Dedifferentiated amniotic fluid mesenchymal stem cell (primary cell): ENCODE data around the gene SYNGR3.
A peak's percentile ranks its signal among the peaks of the same experiment; 100 is the strongest.
"Not testable (repeated sequence)": the region's sequence is repeated elsewhere in the genome, so short reads cannot be mapped to it uniquely, and the experiment has no call there.

Experiments
- DNase-seq: peaks from one replicate; pipeline ENCODE4 v3.0.0-alpha.2; 2016; ENCODE audit errors: extremely low spot score

The SYNGR3 gene

DNA sequence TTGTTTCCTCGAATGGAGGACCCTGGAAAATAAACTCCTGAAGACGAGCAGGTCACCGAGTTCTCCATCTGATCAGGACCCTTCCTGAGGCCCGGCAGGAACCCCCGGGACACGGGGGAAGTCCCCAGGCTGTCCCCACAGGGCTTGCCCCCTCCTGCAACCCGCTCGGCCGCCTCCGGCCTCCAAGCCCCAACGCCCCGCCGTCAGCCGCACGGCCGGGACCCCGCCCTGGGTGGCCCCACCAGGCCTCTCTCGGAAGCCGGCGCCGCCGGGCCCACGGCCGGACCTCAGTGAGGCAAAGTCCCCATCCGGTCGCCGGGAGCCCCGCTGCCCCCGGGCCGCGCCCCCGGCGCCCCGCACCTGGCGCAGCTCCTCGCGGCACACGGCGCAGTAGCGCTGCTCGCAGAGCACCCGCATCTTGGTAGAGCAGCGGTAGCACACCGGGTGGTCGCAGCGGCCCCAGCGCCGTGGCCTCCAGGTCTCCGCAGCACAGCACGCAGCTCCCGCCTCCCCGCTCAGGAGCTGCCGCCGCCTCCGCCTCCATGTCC lies 19.5 kb downstream of the SYNGR3 start:
- no peak for DNase-seq

DNA sequence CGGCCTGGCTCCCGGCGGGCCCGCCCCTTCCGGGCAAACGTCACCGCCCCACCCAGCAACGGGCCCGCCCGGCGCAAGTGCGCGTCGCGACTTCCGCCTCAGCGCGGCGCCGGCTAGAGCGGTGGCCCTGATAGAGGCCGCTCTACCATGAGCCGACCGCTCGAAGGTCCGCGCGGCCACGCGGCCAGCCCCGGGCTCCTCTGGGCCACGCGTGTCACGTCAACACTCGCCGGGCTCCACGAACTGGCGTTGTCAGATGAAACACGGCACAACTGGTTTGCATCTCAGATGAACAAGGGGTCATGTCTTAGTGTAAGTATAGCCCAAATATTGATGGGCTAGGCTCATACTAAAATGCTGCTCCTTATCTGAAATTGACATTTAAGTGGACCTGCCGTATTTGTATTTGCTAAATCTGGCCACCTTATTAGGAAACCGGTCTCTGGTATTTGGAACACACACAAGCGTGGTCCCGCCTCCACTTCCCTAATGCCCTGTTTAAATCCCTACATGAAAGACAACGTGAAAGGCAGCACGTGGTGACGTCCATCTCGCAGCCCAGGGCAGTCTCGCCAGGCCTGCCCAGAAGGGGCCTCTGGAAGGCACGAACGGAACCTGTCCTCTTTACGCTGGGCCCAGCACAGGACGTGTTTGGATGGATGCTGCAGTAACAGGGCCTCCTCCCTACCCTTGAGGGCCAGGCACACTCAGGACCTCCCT lies 20.2 kb downstream of the SYNGR3 start, which contains the start of gene ZNF598:
Gene ZNF598, minus strand, starts transcription at position 31 of the 720 bp plus-strand sequence.
- peak; percentile 78 for DNase-seq

DNA sequence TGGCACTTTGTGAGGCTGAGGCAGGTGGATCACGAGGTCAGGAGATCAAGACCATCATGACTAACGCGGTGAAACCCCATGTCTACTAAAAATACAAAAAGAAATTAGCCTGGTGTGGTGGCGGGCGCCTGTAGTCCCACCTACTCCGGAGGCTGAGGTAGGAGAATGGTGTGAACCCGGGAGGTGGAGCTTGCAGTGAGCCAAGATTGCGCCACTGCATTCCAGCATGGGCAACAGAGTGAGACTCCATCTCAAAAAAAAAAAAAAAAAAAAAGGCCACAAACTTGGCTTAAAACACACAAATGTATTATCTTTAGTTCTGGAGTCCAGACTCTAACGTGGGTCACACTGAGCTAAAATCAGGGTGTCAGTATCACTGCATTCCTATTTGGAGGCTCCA lies 22.0 kb downstream of the SYNGR3 start:
- DNase-seq = not testable (repeated sequence)

DNA sequence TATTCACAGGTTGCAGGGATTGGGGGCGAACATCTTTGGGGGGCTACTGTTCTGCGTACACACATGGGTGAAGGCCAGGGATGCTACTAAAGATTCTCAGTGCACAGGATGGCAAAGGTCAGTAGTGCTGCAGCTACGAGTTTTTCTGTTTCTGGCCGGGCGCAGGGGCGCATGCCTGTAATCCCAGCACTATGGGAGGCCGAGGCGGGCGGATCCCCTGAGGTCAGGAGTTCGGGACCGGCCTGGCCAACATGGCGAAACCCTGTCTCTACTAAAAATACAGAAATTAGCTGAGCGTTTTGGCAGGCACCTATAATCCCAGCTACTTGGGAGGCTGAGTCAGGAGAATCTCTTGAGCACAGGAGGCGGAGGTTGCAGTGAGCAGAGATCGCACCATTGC lies 23.8 kb downstream of the SYNGR3 start:
- no peak for DNase-seq

DNA sequence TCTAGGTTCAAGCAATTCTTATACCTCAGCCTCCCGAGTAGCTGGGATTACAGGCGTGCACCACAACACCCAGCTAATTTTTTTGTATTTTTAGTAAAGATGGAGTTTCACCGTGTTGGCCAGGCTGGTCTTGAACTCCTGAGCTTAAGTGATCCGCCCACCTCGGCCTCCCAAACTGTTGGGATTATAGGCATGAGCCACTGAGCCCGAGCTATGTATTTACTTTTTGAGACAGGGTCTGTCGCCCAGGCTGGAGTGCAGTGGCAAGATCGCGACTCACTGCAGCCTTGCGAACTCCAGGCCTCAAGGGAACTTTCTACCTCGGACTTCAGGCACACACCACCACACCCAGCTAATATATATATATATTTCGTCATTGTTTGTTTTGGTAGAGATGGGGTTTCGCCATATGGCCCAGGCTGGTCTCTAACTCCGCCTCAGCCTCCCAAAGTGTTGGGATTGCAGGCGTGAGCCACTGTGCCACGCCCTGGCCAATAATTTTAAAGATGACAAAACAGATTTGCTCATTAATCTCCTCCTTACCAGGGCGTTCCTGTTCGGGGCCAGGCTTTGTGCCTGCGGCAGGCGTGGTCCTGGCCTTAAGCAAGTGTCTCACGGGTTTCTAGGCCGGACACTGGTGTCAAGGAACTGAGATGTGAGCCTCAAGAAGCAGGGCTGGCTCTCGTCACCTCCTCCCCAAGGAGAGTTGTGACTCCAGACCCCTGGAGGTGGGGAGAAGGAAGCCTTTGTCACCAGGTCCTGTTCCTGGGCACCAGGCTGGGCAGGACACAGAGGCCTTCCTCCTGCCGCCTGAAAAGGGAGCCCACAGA lies 25.6 kb downstream of the SYNGR3 start:
- no peak for DNase-seq

DNA sequence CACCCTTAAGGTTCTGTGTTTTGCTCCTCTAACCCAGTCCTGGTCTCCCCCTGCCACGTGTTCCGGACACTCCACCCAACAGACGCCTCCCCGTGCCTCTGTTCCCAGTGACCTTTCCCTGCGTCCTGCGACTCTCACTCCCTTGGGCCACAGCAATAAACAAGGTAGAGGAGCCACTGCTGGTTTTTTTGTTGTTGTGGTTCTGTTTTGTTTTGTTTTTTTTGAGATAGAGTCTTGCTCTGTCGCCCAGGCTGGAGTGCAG lies 26.1 kb downstream of the SYNGR3 start:
- no peak for DNase-seq

DNA sequence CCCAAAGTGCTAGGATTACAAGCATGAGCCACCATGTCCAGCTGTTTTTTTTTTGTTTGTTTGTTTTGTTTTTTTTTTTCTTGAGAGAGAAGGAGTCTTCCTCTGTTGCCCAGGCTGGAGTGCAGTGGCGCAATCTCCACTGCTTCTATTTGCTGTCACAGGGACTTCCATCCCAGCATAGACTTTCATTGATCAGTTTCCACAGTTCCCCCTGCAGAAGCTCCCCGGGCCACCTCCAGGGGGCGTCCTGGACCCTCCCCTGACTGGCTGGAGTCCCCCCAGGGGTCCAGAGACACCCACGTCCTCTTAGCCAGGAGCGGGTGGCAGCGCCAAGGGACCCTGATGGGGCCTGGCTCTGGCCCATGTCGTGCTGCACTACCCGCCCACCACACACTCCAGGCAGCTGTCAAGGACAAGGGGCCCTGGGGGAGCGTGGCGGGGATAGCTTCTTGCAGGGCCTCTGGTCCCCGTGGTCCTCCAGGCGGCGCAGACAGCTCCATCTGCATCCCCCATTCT lies 26.7 kb downstream of the SYNGR3 start:
- no peak for DNase-seq

DNA sequence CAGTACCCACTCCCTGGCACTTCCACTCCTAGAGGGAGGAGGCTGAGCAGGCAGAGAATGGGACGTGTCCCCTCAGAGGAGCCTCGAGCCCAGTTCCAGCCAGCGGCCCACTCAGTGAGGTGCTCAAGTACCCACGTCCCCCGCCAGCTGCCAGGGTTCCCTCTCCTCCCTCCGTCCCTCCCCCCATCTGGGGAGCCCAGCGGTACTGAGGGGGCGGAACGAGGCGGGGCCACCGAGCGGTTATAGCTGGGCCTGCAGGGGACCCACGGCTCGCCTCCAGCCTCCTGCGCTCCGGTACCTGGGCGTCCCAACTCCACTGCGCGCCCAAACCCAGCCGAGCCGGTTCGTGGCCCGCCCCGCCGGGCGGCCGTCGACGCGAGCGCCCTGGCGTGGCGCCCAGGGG lies 29.7 kb downstream of the SYNGR3 start, which contains the start of gene NPW:
Gene NPW, plus strand, starts transcription at position 268 of the 403 bp plus-strand sequence.
- no peak for DNase-seq

DNA sequence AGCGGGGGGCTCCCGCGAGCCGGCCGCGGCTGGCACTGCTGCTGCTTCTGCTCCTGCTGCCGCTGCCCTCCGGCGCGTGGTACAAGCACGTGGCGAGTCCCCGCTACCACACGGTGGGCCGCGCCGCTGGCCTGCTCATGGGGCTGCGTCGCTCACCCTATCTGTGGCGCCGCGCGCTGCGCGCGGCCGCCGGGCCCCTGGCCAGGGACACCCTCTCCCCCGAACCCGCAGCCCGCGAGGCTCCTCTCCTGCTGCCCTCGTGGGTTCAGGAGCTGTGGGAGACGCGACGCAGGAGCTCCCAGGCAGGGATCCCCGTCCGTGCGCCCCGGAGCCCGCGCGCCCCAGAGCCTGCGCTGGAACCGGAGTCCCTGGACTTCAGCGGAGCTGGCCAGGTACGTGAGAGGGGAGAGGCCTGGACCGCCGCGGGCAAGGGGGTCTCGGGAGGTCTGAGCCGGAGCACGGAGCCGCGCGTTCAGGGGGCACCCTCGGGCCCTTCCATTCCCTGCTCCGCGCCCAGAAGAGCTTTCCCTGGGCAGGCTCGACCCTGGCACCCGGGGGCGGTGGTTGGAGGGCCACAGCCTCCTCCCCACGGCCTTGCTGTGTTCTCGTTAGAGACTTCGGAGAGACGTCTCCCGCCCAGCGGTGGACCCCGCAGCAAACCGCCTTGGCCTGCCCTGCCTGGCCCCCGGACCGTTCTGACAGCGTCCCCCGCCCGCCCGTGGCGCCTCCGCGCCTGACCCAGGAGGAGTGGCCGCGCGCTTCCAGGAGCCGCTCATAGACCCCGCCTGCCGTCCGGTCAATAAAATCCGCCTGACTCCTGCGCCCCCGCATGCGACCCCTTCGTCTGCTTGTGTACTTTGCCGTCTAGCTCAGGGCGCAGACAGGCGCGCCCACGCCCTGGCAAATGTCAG lies 30.4 kb downstream of the SYNGR3 start:
- DNase-seq = no peak

DNA sequence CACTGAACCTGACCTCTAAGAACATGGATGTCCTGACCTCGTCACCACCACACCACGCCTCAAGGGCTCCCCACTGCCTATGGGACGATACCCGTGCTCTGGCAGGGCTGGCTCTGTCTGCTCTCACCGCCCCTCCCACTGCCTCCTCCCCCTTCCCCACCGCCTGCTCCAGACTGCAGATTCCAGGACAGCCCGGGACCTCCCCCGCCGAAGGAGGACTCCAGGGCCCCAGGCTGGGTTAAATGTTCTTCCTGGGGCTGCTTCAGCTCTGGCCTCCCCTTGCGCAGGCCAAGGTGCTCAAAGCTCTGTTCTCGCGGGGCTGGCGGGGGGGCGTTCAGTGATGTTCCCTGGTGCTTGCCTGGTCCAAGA lies 32.9 kb downstream of the SYNGR3 start:
- no peak for DNase-seq

DNA sequence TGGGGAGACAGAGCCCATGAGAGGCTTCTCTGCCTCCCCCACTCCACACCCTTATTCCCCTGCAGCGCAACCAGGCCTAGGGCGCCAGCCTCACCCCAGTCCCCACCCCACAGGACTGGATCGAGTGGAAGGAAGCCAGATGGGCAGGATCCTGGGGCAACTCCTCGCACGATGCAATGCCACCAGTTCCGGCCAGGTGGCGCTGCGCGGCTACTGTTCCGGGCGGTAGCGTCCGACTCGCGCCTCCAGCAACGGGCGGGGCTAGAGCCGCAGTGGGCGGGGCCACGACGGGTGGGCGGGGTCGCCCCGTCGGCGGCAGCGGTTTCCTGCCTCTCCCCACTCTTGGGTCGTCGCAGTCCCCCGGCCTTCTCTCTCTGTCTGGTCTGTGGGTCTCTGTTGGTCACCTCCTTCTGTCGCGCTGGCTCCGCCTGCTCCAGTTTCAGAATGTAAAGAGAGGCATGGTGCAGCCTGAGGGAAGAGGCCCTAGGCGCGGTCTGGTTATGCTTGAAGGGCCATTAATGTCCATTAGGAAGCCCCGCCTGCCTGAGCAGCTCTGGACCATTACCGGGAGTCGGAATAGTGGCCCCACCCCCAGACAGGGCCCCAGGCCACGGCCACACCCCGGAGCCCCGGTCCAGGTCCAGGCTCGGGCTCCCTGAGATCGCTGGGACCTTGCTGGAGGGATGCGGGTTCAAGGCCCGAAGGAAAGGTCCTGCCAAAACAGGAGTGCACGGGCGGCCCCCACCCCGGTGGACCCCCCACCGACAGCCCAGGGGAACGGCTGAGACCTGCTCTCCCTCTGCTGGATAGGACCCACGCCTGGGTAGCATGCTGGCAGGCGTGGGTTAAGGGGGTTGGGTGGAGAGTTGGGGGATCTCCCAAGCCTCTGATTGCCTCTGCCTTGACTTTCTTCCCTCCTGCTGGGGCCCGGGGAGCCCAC lies 33.6 kb downstream of the SYNGR3 start:
- peak; percentile 81 for DNase-seq

DNA sequence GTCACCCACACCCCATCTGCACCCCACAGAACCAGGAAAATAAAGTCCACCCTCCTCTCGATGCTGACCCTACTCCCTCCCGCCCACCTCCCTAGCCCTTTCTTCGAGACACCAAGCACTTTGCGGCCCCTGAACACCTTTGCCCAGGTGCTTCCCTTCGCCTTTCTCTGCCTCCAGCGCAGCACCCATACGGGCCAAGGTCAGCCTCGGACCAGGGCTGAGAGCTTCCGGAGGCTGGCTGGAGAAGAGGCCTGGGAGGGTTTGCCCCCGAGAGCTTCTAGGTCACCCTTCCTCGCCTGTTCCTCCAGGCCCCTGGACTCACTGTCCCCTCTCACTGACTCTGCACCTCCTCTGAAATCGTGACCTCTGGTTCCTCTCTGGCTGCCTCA lies 34.3 kb downstream of the SYNGR3 start:
- no peak for DNase-seq

DNA sequence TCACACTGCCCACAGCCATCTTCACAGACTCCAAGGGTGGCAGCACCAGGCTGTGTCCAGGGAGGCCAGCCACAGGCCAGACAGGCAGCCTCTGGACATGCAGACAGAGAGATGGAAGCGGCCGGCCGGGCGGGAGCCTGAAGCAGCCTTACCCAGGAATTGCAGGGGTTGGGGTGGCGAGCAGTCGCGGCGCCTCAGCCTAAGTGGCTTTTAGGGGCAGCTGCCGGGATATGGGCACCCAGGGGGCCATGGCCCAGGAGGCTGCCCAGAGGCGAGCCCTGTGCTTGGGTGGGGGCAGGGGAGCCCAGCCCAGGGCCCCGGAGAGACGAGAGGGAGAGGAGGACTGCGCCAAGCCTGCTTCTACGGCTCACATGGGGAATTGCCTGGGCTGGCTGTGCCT lies 35.5 kb downstream of the SYNGR3 start:
- DNase-seq = no peak

DNA sequence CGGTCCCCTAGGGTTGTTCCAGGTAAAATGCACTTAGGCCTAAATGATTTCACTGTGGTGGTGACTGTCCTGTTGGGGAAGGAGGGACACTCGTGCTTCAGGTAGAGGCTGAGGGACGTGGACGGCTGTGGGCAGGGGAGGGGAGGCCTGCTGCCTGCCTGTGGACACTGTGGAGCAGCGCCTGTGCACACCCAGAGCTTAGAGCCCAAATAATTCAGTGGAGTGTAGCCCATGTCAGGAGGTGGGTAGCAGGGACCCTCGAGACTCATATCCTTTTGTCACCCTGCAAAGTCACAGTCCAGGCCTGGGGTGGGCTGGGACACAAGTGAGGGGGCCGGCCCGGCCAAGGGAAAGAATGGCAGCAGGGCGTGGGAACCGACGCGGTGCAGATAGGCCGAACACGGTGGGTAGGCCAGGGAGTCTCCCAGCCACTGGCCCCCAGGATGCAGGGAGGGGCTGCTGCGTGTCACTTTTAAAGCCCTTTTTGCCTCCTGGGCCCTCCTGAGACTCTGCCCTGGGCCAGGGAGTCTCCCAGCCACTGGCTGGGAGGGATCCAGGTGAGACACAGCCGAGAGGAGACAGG lies 36.2 kb downstream of the SYNGR3 start:
- DNase-seq = no peak

DNA sequence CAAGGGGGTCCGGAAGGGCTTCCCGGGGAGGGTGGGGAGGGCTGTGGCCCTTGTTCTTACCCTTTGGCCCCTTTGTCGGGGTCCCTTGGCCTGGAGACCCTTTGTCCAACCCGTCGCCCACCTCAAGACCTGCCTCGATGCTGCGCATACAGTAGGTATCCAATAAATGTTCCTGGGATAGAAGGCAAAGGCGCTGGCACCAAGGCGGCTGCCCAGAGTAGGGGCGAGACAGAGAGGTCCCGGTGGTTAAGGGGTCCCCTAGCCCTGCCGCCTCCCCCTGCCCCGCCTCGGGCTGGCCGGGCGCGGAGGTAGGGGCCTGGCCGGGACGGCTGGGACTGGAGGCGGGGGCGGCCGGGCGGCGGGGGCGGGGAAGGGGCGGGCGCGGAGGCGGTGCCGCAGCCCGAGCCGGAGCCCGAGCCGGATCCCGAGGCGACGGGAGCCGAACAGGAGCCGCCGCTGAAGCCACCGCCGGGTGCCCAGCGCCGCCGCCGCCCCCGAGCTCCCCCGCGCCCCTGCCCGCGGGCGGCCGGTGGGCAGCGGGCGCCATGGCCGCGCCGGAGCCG lies 36.8 kb downstream of the SYNGR3 start, which contains the start of gene NHERF2:
Gene NHERF2, plus strand, starts transcription at position 442 of the 563 bp plus-strand sequence. Its CDS starts 104 bp downstream, at position 546.
- DNase-seq = no peak

DNA sequence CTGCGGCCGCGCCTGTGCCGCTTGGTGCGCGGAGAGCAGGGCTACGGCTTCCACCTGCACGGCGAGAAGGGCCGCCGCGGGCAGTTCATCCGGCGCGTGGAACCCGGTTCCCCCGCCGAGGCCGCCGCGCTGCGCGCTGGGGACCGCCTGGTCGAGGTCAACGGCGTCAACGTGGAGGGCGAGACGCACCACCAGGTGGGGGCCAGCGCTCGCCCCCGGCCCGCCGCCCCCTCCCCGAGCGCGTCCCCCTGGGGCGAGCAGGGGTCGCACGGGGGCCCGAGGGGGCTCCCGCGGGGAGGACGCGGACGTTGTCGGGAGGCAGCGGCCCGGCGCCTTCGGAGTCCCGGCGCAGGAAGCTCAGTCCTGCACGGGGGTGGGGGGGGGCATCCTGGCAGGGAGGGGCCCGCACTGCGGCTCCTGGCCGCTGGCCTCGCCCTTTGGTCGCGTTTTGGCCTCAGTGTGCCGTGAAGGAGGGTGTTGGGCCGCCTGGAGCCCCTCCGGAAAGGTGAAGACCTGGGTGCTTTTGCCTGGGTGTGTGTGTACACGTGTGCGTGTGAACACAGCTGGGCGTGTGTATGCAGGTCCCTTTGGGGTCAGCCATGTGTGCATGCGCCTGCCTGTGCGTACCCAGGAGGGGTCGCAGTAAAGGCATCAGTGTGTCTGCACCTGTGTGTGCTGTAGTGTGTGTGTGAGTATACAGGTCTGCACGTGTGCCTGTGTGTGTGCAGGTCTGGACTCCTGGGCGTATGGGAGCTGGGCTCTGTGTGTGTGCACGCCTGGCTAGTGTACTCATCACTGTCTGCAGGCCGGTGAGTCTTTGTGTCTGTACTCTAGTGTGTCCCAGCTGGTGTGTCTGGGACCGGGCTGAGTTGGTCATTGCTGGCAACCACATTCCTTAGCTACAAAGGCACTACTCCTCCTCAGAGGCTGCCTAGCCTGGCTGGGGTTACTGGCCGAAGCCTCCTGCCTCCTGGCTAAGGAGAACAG lies 37.5 kb downstream of the SYNGR3 start:
- no peak for DNase-seq

DNA sequence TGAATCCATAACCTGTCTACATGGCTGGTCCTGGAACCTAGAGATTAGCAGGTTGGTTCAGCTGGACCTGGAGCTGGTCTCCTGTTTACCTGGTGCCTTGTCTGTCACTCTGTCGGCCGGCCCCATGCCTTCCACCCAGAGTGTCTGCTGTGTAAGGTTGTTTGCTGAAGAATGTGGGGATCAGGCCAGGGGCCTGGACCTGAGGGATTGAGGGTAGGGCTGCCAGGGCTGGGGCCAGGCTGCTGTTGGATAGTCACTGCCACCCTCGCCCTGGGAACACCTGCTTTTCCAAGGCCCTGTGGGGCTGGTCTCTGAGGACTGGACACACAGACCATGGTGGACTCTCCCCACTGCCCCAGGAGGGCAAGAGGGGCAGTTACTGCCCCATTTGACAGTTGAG lies 38.4 kb downstream of the SYNGR3 start:
- no peak for DNase-seq

DNA sequence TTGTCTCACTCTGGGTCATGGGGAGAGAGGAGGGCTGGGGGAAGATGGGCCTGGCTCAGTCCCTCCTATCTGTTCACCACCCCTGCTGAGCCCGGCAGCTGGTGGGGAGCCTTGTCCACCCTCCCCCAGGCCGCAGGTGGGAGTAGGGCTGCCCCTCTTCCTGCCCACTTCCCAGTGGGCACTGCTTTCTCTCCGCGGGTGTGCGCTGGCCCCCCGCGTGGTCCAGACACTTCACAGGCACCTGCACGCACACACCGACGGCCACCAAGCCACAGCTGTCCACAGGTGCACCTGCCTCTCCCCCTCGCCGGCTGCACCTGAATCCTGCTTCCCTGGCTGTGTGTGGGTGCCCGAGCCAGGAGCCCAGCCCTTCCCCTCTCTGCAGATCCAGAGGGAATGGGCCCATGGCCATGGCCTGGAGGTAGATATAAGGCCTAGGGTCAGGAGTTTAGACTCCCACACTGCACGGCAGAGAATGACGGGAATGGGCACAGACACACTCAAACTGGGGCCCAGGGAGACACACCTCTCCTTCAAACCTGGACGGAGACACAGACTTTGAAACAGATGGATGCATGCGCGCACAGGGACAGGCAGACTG lies 39.0 kb downstream of the SYNGR3 start:
- DNase-seq = no peak
